Mesothelial cell of epicardium (in vitro differentiated cells): ENCODE results near the gene GRIA4. TPM values are rescaled to one million over a fixed set of nuclear protein-coding genes. Genes with fewer than 3 reads are reported as not detected.

ENCODE experiments used
- DNase-seq, 2 experiments: peaks; one replicate each; pipeline ENCODE4 v3.0.0; 2021; ENCODE audit warnings: low spot score in 2 of 2; ENCODE audit not compliant: unreplicated experiment in 2 of 2
- H3K27ac Mint-ChIP-seq: 2 replicates; pipeline ENCODE4 v1.8.0; 2021; ENCODE audit warnings: mixed read lengths
- H3K27me3 Mint-ChIP-seq: 2 replicates; pipeline ENCODE4 v1.8.0; 2021; ENCODE audit warnings: low read depth, mixed read lengths
- H3K36me3 Mint-ChIP-seq: 2 replicates; pipeline ENCODE4 v1.8.0; 2021; ENCODE audit warnings: mixed read lengths
- H3K4me1 Mint-ChIP-seq: 2 replicates; pipeline ENCODE4 v1.8.0; 2021; ENCODE audit warnings: mixed read lengths
- H3K4me3 Mint-ChIP-seq: 2 replicates; pipeline ENCODE4 v1.8.0; 2021; ENCODE audit warnings: mild to moderate bottlenecking, moderate library complexity, mixed read lengths
- H3K9me3 Mint-ChIP-seq: 2 replicates; pipeline ENCODE4 v1.8.0; 2021; ENCODE audit warnings: mixed read lengths
- CTCF ChIP-seq: fragments of 200-600 bp; sonication (generic); IDR thresholded peaks from one replicate; pipeline ENCODE4 v1.5.0; 2021; ENCODE audit warnings: antibody characterized with exemption; ENCODE audit not compliant: unreplicated experiment
- total RNA-seq: library from RNA; stranded (reverse); gene quantifications from 3 replicates; pipeline ENCODE4 v1.2.1, GENCODE V29; 2021

Gene GRIA4
- total RNA-seq, 1 donor from 2014 or later, result 156 TPM

DNA sequence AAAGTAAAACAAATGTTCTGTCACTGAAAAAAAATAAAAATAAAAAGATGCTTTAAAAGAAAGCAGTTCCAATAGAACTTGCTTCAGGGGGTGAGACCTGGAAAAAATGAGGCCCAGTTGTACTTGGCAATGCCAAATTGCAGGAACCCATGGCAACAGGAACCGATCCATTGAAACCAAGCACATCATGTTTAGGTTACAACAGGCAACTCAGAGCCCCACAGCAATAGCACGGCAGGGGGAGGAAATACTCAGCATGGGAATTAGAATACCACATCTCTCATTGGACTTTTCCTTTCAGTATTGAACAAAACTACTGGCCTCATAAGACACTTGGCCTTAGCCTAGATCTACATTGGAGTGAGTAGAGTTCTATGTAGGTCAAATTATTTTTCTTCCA lies 327.9 kb downstream of the GRIA4 start:
- Mint-ChIP-seq H3K36me3 (peaks cover 12% of the 10 kb centered on the region), H3K27ac (no peak overlapping the region), H3K27me3 (no peaks in the 10 kb centered on the region), H3K9me3 (no peaks in the 10 kb centered on the region), H3K4me1 (no peaks in the 10 kb centered on the region), H3K4me3 (no peak overlapping the region)
- TF ChIP-seq CTCF, result no peak
- no peak for DNase-seq

DNA sequence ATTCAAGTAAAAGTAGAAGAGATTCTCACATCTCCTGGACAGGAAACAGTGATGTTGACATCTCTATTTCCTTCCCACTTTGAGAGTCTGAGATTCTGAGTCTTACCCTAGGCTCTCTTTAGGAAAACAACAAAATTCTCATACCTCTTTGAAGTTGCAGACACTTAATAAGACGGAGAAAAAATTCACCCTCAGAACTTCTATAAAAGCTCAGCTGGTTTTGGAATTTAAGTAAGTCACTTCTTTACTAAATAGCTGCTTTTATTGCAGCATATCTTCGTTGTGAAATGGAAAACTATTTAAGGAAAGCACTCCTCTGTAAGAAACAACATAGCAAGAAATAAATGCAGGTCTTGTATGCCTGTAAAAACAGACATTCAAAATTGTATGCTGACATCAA lies 333.0 kb downstream of the GRIA4 start:
- H3K27me3 Mint-ChIP-seq, result no peaks in the 10 kb centered on the region
- H3K9me3 Mint-ChIP-seq, result no peaks in the 10 kb centered on the region
- peak overlapping the region; percentile 33 for H3K27ac Mint-ChIP-seq
- no peak for DNase-seq
- no peak for TF ChIP-seq CTCF
- peaks cover 9% of the 10 kb centered on the region for H3K36me3 Mint-ChIP-seq
- no peaks in the 10 kb centered on the region for H3K4me1 Mint-ChIP-seq
- no peak overlapping the region for H3K4me3 Mint-ChIP-seq

DNA sequence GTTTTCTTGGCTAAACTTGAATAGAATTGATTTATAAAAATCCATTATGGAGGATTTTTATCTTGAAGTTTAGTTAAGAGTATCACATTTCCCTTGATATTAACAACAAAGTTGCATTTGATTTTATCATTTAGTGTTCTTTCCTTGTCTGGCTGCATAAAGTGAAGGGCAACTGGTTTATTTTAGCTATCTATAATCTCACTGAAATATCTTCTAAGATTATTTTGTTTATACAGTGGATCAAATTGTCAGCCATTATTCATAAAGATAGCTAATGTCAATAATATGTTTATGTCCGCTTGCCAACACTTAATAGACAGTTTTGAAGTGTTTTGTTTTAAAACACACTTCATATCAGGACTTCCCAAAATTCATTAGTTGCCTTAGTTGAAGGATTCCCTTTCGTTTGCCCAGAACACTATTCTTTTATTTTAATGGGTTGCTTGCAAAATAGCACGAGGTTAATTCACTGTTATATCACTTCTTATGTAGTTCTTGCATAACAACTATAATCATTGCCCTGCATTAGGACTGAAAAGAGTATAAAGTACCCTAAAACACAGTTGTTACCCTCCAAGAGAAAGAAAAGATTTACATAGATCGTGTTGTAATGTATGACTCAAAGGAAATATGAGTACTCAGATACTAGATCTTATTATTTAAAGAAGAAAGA lies 339.2 kb downstream of the GRIA4 start:
- no peak for TF ChIP-seq CTCF
- no peak for DNase-seq
- Mint-ChIP-seq H3K4me3 (no peak overlapping the region), H3K4me1 (no peaks in the 10 kb centered on the region), H3K36me3 (peaks cover 9% of the 10 kb centered on the region), H3K9me3 (no peaks in the 10 kb centered on the region), H3K27me3 (no peaks in the 10 kb centered on the region), H3K27ac (no peak overlapping the region)

DNA sequence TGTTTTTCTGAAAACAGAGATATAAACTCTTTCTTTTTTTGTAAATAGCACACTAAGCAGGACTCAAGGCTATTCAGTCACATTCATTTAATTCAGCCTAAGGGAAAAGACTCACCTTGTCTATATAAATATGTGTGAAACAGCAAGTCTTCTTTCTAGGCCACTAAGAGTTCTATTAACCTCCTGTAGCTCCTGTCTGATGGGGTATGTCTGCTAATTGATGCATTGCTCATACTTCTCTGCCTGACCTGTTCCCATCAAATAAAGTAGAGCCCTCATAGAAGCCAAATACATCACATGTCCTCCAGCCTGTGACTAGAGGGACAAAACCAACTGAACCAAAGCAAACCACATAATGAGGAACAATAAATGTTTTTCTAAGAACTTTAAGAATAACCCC lies 344.0 kb downstream of the GRIA4 start:
- Mint-ChIP-seq H3K4me3 (no peak overlapping the region), H3K36me3 (peaks cover 31% of the 10 kb centered on the region), H3K27ac (no peak overlapping the region), H3K27me3 (no peaks in the 10 kb centered on the region), H3K9me3 (peaks cover 24% of the 10 kb centered on the region), H3K4me1 (no peaks in the 10 kb centered on the region)
- no peak for TF ChIP-seq CTCF
- DNase-seq, result no peak

DNA sequence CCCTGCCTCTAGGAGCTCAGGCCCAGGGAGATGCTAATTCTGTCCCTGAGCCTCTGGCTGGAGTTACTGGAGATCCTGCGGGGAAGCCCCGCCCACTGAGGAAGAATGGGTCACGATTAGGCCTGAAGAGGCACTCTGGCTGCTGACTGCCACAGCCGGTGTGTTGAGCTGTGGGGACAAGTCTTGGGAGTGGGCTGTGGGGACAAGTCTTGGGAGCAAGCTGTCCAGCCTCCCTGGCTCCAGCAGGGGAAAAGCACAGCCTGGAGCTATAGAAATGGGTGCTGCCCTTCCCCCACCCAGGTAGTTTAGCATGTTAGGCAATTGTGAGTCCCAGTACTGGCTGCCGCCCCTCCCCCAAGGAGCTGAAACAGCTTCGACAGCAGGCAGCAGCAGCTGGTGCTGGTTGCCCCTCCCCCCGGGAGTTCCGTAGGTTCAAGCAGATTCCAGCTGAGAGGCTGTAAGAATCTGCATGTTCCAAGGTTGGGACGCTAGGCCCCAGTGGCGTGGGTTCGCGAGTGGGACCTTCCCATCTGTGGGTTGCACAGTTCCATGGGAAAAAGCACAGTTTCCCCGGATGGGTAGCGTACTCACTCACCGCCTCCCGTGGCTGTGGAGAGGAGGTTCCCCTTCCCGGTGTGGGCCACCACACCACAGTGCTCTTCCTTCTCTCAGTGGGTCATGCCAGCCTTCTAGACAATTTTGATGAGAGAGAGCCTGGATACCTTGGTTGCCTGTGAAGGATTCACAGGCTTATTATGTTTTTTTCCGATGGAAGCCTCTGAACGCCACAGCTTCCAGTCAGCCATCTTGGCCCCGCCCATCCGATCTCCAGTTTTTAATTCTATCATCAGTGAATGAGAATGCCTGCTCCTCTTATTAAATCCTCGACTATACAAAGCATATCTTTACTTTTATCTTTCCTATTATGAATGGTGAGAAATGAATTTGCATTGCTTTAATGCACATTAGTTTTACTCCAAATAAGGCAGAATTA lies 350.7 kb downstream of the GRIA4 start:
- no peaks in the 10 kb centered on the region for H3K27me3 Mint-ChIP-seq
- DNase-seq, result no peak
- no peak overlapping the region for H3K27ac Mint-ChIP-seq
- H3K4me1 Mint-ChIP-seq, result no peaks in the 10 kb centered on the region
- peaks cover 32% of the 10 kb centered on the region for H3K36me3 Mint-ChIP-seq
- no peak for TF ChIP-seq CTCF
- H3K4me3 Mint-ChIP-seq, result no peak overlapping the region
- peaks cover 27% of the 10 kb centered on the region for H3K9me3 Mint-ChIP-seq
